GM23338 (cell line): ENCODE data around the gene CNNM3. TPM values are rescaled to one million over a fixed set of nuclear protein-coding genes. Genes with fewer than 3 reads are reported as not detected.

Experiments
- ATAC-seq: fragments of 200-7000 bp; cut with Tn5 transposase; 3 replicates; pipeline ENCODE4 v1.9.1; 2020
- DNase-seq: peaks from one replicate; pipeline ENCODE4 v3.0.0-alpha.2; 2015; ENCODE audit warnings: low spot score
- H2AFZ ChIP-seq: fragments of 200-600 bp; sonication (generic); 2 replicates; pipeline ENCODE4 v1.8.0; 2016; ENCODE audit warnings: antibody characterized with exemption, mild to moderate bottlenecking, moderate library complexity
- H3F3A ChIP-seq: fragments of 200-600 bp; sonication (generic); replicated peaks from 2 replicates; pipeline ENCODE4 v1.8.0; 2017; ENCODE audit warnings: antibody characterized with exemption, mixed run types, low read depth
- H3K27ac ChIP-seq: fragments of 200-600 bp; sonication (generic); 2 replicates; pipeline ENCODE4 v1.6.1; 2016; ENCODE audit warnings: low read depth
- H3K27me3 ChIP-seq: fragments of 200-600 bp; sonication (generic); 2 replicates; pipeline ENCODE4 v1.8.0; 2016; ENCODE audit warnings: mild to moderate bottlenecking, mixed run types, moderate library complexity; ENCODE audit not compliant: insufficient read depth
- H3K36me3 ChIP-seq: fragments of 200-600 bp; sonication (generic); 2 replicates; pipeline ENCODE4 v1.8.0; 2016; ENCODE audit warnings: mild to moderate bottlenecking; ENCODE audit not compliant: insufficient read depth
- H3K4me1 ChIP-seq: fragments of 200-600 bp; sonication (generic); 2 replicates; pipeline ENCODE4 v1.8.0; 2016; ENCODE audit warnings: mild to moderate bottlenecking, moderate library complexity; ENCODE audit not compliant: insufficient read depth
- H3K4me2 ChIP-seq: fragments of 200-600 bp; sonication (generic); 2 replicates; pipeline ENCODE4 v1.7.1; 2017; ENCODE audit warnings: mixed run types
- H3K4me3 ChIP-seq: fragments of 200-600 bp; sonication (generic); 2 replicates; pipeline ENCODE4 v1.6.1; 2016; ENCODE audit warnings: mixed run types
- H3K79me2 ChIP-seq: fragments of 200-600 bp; sonication (generic); replicated peaks from 2 replicates; pipeline ENCODE4 v1.8.0; 2017; ENCODE audit warnings: mild to moderate bottlenecking; ENCODE audit not compliant: insufficient read depth
- H3K9me2 ChIP-seq: fragments of 200-600 bp; sonication (generic); 2 replicates; pipeline ENCODE4 v1.8.0; 2017; ENCODE audit not compliant: insufficient read depth
- H4K20me1 ChIP-seq: fragments of 200-600 bp; sonication (generic); replicated peaks from 2 replicates; pipeline ENCODE4 v1.8.0; 2017; ENCODE audit warnings: mild to moderate bottlenecking; ENCODE audit not compliant: insufficient read depth
- H3K27ac Mint-ChIP-seq: 2 replicates; pipeline ENCODE4 v1.8.0; 2020; ENCODE audit warnings: inconsistent platforms, mild to moderate bottlenecking, moderate library complexity, mixed read lengths
- H3K27me3 Mint-ChIP-seq: 3 replicates; pipeline ENCODE4 v1.8.0; 2022; ENCODE audit warnings: low read depth, mild to moderate bottlenecking, moderate library complexity, mixed read lengths, inconsistent platforms; ENCODE audit not compliant: insufficient read depth, poor library complexity
- H3K36me3 Mint-ChIP-seq: 3 replicates; pipeline ENCODE4 v1.8.0; 2021; ENCODE audit warnings: low read depth, mild to moderate bottlenecking, inconsistent platforms, moderate library complexity, mixed read lengths
- H3K4me1 Mint-ChIP-seq: 3 replicates; pipeline ENCODE4 v1.8.0; 2020; ENCODE audit warnings: mild to moderate bottlenecking, inconsistent platforms, mixed read lengths
- H3K4me3 Mint-ChIP-seq: 3 replicates; pipeline ENCODE4 v1.8.0; 2021; ENCODE audit warnings: moderate library complexity, mild to moderate bottlenecking, inconsistent platforms, mixed read lengths
- H3K9me3 Mint-ChIP-seq: 3 replicates; pipeline ENCODE4 v1.8.0; 2020; ENCODE audit warnings: moderate library complexity, mild to moderate bottlenecking, inconsistent platforms, mixed read lengths
- ETS1 ChIP-seq: IDR thresholded peaks from 2 replicates; pipeline ENCODE4 v1.6.1; 2016; ENCODE audit warnings: antibody characterized with exemption
- EZH2phosphoT487 ChIP-seq: fragments of 200-600 bp; sonication (generic); IDR thresholded peaks from one replicate; pipeline ENCODE4 v1.8.1; 2018; ENCODE audit warnings: antibody characterized with exemption; ENCODE audit not compliant: unreplicated experiment
- NANOG ChIP-seq: IDR thresholded peaks from 2 replicates; pipeline ENCODE4 v1.6.1; 2016; ENCODE audit warnings: antibody characterized with exemption, borderline replicate concordance
- POLR2AphosphoS5 ChIP-seq: IDR thresholded peaks from 2 replicates; pipeline ENCODE4 v1.6.1; 2016; ENCODE audit warnings: antibody characterized with exemption, low read depth
- REST ChIP-seq: IDR thresholded peaks from one replicate; pipeline ENCODE4 v1.6.1; 2018; ENCODE audit warnings: antibody characterized with exemption; ENCODE audit not compliant: unreplicated experiment
- polyA plus RNA-seq: library from polyadenylated mRNA; unstranded; fragments of >200 nt; fragmentation: Nextera tagmentation; extraction: Ambion mirVana; gene quantifications from 2 replicates; pipeline ENCODE4 v1.2.1, GENCODE V29; 2016
- total RNA-seq: library from RNA; depleted of rRNA; stranded (reverse); fragments of >200 nt; shearing (Covaris generic); gene quantifications from 2 replicates; pipeline ENCODE4 v1.2.3, GENCODE V29; 2014
- TF ChIP-seq, protein P1 (sequence below), 2 experiments: fragments of 200-600 bp in 1 of 2; sonication (generic) in 1 of 2; conservative IDR thresholded peaks; 2 replicates each; pipeline versions ENCODE4 v1.5.1 to v1.6.1; 2016 to 2017; ENCODE audit warnings: antibody characterized with exemption in 2 of 2, low read depth in 2 of 2, mild to moderate bottlenecking in 2 of 2, moderate library complexity in 1 of 2

CNNM3 gene
- total and polyA plus RNA-seq, 2 experiments from 2014 or later = 5.3 to 25.7 TPM

DNA sequence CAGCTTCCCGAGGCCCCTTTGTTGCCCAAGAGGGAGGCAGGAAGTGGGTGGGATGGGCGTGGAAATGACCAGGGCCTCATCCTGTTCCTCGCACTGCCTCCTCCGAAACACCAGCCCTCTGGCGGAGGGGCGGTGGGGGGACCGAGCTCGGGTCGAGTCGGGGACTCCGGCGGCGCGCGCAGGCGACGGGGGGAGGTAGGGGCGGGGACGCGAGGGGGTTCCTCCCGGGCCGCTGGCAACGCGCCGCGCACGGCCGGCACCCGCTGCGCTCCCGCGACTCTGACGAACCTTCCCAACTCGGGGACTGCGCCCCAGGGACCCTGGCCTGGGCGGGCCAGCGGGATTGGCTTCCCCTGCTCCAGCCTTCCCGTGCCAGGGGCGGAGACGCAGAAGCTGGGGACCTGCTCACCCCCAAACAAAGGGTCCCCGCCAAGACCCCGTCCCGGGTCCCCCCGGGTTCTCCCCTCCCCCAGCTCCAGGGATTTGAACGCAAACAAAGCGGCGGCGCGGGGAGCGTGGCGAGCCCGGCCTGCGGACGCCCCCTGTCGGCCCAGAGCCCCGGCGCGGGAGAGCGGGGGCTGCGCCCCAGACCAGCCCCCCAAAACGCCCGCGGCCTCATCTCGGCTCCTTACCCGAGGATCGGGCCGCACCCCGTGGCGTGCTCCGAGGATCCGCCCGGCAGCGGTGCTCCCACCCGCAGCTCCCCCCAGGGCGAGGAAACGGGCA is 52.6 kb downstream of the CNNM3 start:
- peak; percentile 50 for ATAC-seq
- peaks cover 40% of the 10 kb centered on the region for H3K36me3 Mint-ChIP-seq
- TF ChIP-seq POLR2AphosphoS5 (peak; percentile 87), NANOG (no peak), REST (no peak), EZH2phosphoT487 (no peak), ETS1 (0 out of 2 replicates have a peak, but pooled peaks have one; percentile 23)
- TF ChIP-seq, protein P1, sequence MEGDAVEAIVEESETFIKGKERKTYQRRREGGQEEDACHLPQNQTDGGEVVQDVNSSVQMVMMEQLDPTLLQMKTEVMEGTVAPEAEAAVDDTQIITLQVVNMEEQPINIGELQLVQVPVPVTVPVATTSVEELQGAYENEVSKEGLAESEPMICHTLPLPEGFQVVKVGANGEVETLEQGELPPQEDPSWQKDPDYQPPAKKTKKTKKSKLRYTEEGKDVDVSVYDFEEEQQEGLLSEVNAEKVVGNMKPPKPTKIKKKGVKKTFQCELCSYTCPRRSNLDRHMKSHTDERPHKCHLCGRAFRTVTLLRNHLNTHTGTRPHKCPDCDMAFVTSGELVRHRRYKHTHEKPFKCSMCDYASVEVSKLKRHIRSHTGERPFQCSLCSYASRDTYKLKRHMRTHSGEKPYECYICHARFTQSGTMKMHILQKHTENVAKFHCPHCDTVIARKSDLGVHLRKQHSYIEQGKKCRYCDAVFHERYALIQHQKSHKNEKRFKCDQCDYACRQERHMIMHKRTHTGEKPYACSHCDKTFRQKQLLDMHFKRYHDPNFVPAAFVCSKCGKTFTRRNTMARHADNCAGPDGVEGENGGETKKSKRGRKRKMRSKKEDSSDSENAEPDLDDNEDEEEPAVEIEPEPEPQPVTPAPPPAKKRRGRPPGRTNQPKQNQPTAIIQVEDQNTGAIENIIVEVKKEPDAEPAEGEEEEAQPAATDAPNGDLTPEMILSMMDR (conservative IDR thresholded peaks at IDR 0.05; ENCODE audit: low read depth in 2 of 2) = peak; percentile 49 to 58
- H3K27ac Mint-ChIP-seq = 0 out of 2 replicates have a peak overlapping the region, but pooled peaks have one; percentile 93
- Histone ChIP-seq H3K9me2 (no peaks in the 10 kb centered on the region), H4K20me1 (no peaks in the 10 kb centered on the region; the same call in 1 of the 2 replicates), H3K4me2 (peak overlapping the region; percentile 95), H3K27me3 (no peaks in the 10 kb centered on the region), H3K4me3 (peak overlapping the region; percentile 90), H2AFZ (no peak overlapping the region), H3K36me3 (peaks cover 12% of the 10 kb centered on the region; the same call in 1 of the 2 replicates), H3F3A (0 out of 2 replicates have a peak, but pooled peaks cover 6% of the 10 kb centered on the region), H3K27ac (peak overlapping the region; percentile 87), H3K79me2 (peaks cover 32% of the 10 kb centered on the region), H3K4me1 (peaks cover 28% of the 10 kb centered on the region)
- peaks cover 15% of the 10 kb centered on the region for H3K27me3 Mint-ChIP-seq
- H3K9me3 Mint-ChIP-seq = no peaks in the 10 kb centered on the region
- DNase-seq = peak; percentile 80
- peak overlapping the region; percentile 87 for H3K4me3 Mint-ChIP-seq
- peaks cover 40% of the 10 kb centered on the region for H3K4me1 Mint-ChIP-seq
